ENCODE results near the gene CORO2B.

DNA sequence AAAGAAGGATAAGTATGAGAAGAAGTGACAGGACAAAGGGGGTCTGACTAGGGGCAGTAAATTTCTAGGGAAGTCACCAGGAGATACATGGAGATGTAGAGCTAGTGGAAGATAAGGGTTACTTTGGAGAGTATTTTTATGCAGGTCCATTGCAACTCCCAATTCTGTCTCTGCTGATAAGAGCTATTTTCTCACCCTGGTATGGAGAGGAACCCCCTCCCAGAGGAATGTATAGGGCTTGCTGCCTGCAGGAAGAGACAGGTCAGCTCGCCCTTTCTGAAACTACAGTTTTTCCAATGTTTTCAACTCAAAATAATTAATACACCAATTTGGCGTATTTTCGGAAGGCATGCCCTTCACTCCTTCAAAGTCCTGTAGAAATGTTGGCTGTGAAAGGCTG, 11.4 kb upstream of the CORO2B start:
- TF ChIP-seq BRD4 (IDR thresholded peaks at IDR 0.05) (no peak), ESRRA (IDR thresholded peaks at IDR 0.05; ENCODE audit: borderline replicate concordance, low read depth) (no peak), ZNF282 (CRISPR knock-in tag; IDR thresholded peaks at IDR 0.05) (no peak), ARID2 (IDR thresholded peaks at IDR 0.05) (no peak), POLR2A (conservative IDR thresholded peaks at IDR 0.05) (no peak), NUFIP1 (IDR thresholded peaks at IDR 0.05; ENCODE audit: partially characterized antibody) (no peak), HDAC6 (IDR thresholded peaks at IDR 0.05; ENCODE audit: low read depth, low read length) (no peak), FOXM1 (IDR thresholded peaks at IDR 0.05; ENCODE audit: low read depth) (no peak), FOXM1 (CRISPR knock-in tag; IDR thresholded peaks at IDR 0.05; ENCODE audit: low read depth) (no peak)
- TF ChIP-seq, protein P1, sequence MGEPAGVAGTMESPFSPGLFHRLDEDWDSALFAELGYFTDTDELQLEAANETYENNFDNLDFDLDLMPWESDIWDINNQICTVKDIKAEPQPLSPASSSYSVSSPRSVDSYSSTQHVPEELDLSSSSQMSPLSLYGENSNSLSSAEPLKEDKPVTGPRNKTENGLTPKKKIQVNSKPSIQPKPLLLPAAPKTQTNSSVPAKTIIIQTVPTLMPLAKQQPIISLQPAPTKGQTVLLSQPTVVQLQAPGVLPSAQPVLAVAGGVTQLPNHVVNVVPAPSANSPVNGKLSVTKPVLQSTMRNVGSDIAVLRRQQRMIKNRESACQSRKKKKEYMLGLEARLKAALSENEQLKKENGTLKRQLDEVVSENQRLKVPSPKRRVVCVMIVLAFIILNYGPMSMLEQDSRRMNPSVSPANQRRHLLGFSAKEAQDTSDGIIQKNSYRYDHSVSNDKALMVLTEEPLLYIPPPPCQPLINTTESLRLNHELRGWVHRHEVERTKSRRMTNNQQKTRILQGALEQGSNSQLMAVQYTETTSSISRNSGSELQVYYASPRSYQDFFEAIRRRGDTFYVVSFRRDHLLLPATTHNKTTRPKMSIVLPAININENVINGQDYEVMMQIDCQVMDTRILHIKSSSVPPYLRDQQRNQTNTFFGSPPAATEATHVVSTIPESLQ (CRISPR knock-in tag; IDR thresholded peaks at IDR 0.05): no peak
- TF ChIP-seq, protein P2, sequence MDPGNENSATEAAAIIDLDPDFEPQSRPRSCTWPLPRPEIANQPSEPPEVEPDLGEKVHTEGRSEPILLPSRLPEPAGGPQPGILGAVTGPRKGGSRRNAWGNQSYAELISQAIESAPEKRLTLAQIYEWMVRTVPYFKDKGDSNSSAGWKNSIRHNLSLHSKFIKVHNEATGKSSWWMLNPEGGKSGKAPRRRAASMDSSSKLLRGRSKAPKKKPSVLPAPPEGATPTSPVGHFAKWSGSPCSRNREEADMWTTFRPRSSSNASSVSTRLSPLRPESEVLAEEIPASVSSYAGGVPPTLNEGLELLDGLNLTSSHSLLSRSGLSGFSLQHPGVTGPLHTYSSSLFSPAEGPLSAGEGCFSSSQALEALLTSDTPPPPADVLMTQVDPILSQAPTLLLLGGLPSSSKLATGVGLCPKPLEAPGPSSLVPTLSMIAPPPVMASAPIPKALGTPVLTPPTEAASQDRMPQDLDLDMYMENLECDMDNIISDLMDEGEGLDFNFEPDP (CRISPR knock-in tag; IDR thresholded peaks at IDR 0.05): no peak
- TF ChIP-seq, protein P3, sequence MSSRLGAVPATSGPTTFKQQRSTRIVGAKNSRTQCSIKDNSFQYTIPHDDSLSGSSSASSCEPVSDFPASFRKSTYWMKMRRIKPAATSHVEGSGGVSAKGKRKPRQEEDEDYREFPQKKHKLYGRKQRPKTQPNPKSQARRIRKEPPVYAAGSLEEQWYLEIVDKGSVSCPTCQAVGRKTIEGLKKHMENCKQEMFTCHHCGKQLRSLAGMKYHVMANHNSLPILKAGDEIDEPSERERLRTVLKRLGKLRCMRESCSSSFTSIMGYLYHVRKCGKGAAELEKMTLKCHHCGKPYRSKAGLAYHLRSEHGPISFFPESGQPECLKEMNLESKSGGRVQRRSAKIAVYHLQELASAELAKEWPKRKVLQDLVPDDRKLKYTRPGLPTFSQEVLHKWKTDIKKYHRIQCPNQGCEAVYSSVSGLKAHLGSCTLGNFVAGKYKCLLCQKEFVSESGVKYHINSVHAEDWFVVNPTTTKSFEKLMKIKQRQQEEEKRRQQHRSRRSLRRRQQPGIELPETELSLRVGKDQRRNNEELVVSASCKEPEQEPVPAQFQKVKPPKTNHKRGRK (tag; IDR thresholded peaks at IDR 0.05): no peak
- TF ChIP-seq, protein P4, sequence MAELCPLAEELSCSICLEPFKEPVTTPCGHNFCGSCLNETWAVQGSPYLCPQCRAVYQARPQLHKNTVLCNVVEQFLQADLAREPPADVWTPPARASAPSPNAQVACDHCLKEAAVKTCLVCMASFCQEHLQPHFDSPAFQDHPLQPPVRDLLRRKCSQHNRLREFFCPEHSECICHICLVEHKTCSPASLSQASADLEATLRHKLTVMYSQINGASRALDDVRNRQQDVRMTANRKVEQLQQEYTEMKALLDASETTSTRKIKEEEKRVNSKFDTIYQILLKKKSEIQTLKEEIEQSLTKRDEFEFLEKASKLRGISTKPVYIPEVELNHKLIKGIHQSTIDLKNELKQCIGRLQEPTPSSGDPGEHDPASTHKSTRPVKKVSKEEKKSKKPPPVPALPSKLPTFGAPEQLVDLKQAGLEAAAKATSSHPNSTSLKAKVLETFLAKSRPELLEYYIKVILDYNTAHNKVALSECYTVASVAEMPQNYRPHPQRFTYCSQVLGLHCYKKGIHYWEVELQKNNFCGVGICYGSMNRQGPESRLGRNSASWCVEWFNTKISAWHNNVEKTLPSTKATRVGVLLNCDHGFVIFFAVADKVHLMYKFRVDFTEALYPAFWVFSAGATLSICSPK (IDR thresholded peaks at IDR 0.05; ENCODE audit: borderline replicate concordance): no peak
- TF ChIP-seq, protein P5, sequence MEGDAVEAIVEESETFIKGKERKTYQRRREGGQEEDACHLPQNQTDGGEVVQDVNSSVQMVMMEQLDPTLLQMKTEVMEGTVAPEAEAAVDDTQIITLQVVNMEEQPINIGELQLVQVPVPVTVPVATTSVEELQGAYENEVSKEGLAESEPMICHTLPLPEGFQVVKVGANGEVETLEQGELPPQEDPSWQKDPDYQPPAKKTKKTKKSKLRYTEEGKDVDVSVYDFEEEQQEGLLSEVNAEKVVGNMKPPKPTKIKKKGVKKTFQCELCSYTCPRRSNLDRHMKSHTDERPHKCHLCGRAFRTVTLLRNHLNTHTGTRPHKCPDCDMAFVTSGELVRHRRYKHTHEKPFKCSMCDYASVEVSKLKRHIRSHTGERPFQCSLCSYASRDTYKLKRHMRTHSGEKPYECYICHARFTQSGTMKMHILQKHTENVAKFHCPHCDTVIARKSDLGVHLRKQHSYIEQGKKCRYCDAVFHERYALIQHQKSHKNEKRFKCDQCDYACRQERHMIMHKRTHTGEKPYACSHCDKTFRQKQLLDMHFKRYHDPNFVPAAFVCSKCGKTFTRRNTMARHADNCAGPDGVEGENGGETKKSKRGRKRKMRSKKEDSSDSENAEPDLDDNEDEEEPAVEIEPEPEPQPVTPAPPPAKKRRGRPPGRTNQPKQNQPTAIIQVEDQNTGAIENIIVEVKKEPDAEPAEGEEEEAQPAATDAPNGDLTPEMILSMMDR (IDR thresholded peaks at IDR 0.05 in 2 of 3, conservative IDR thresholded peaks at IDR 0.05 in 1 of 3; ENCODE audit: insufficient read depth in 2 of 3, low read depth in 1 of 3, low read length in 3 of 3): no peak
- TF ChIP-seq, protein P6, sequence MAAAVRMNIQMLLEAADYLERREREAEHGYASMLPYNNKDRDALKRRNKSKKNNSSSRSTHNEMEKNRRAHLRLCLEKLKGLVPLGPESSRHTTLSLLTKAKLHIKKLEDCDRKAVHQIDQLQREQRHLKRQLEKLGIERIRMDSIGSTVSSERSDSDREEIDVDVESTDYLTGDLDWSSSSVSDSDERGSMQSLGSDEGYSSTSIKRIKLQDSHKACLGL (CRISPR knock-in tag; IDR thresholded peaks at IDR 0.05; ENCODE audit: borderline replicate concordance, poor library complexity, severe bottlenecking): no peak

Measured in K562 (cell line).